Measurements from ENCODE around the gene MAGEF1.

DNA sequence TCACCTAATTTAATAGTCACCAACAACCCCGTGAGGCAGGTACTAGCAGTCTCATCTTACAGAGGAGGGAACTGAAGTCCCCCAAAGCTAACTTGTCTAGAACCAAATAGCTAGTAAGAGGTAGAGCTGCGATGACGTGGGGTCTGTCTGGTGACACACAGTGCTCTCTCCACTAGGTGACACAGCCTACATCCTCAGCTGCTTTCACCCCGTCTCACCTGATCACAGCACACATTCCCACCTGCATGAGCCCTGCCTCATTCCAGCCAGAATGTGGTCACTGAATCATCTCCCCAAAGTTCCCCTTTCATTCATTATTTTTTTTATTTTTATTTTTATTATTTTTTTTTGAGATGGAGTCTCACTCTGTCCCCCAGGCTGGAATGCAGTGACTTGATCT, 21.3 kb upstream of the MAGEF1 start:
- TF ChIP-seq, protein P1, sequence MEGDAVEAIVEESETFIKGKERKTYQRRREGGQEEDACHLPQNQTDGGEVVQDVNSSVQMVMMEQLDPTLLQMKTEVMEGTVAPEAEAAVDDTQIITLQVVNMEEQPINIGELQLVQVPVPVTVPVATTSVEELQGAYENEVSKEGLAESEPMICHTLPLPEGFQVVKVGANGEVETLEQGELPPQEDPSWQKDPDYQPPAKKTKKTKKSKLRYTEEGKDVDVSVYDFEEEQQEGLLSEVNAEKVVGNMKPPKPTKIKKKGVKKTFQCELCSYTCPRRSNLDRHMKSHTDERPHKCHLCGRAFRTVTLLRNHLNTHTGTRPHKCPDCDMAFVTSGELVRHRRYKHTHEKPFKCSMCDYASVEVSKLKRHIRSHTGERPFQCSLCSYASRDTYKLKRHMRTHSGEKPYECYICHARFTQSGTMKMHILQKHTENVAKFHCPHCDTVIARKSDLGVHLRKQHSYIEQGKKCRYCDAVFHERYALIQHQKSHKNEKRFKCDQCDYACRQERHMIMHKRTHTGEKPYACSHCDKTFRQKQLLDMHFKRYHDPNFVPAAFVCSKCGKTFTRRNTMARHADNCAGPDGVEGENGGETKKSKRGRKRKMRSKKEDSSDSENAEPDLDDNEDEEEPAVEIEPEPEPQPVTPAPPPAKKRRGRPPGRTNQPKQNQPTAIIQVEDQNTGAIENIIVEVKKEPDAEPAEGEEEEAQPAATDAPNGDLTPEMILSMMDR (IDR thresholded peaks at IDR 0.05 in 8 of 11, conservative IDR thresholded peaks at IDR 0.05 in 3 of 11), result no peak
- no peak for TF ChIP-seq POLR2AphosphoS5 (IDR thresholded peaks at IDR 0.05)
